Muscle of leg (tissue), 11 donors: ENCODE measurements around the gene MINDY3. TPM values are rescaled to one million over a fixed set of nuclear protein-coding genes. Genes with fewer than 3 reads are reported as not detected.
A peak's percentile ranks its signal among the peaks of the same experiment; 100 is the strongest.

ENCODE experiments used
- DNase-seq: peaks from one replicate; pipeline ENCODE4 v3.0.0; 2013
- H3K27ac ChIP-seq: one replicate; pipeline ENCODE4 v1.5.1; 2013; ENCODE audit warnings: mild to moderate bottlenecking, low read length, control low read depth
- H3K27me3 ChIP-seq: one replicate; pipeline ENCODE4 v1.6.1; 2013; ENCODE audit warnings: low read length; ENCODE audit not compliant: control insufficient read depth, insufficient read depth
- H3K36me3 ChIP-seq: one replicate; pipeline ENCODE4 v1.6.1; 2013; ENCODE audit warnings: low read length; ENCODE audit not compliant: control insufficient read depth, insufficient read depth
- H3K4me1 ChIP-seq: one replicate; pipeline ENCODE4 v1.6.1; 2013; ENCODE audit warnings: low read length; ENCODE audit not compliant: control insufficient read depth, insufficient read depth
- H3K4me3 ChIP-seq: one replicate; pipeline ENCODE4 v1.5.1; 2013; ENCODE audit warnings: low read length, control low read depth
- H3K9me3 ChIP-seq: replicated peaks from 2 replicates; pipeline ENCODE4 v1.6.1; 2013; ENCODE audit warnings: low read depth, low read length; ENCODE audit not compliant: control insufficient read depth
- WGBS: methylation state at CpG from one replicate; pipeline ENCODE4 v1.1.5; 2013; ENCODE audit warnings: missing lambda C conversion rate; ENCODE audit not compliant: insufficient coverage; 5-methylcytosine and 5-hydroxymethylcytosine counted together
- polyA plus RNA-seq, 8 donors: library from polyadenylated mRNA; unstranded; fragments of 120-200 nt; gene quantifications; one replicate each; pipeline versions ENCODE4 v1.2.1 to v1.2.3, GENCODE V29; 2013; ENCODE audit warnings: inconsistent platforms in 1 of 8, low replicate concordance in 1 of 8; ENCODE audit not compliant: insufficient read length in 8 of 8, insufficient read depth in 1 of 8
- total RNA-seq: library from RNA; stranded (reverse); fragments of 120-200 nt; gene quantifications from one replicate; pipeline ENCODE4 v1.2.4, GENCODE V29; 2013

MINDY3 gene
- total and polyA plus RNA-seq, 9 donors: 20.9 to 29.4 (median 24.5) TPM

- H3K4me3 ChIP-seq: no peak overlapping the region
- no peak overlapping the region for H3K27ac ChIP-seq
- no peaks in the 10 kb centered on the region for H3K4me1 ChIP-seq
- no peaks in the 10 kb centered on the region for H3K9me3 ChIP-seq
- DNase-seq: no peak
- no peaks in the 10 kb centered on the region for H3K27me3 ChIP-seq
- H3K36me3 ChIP-seq: no peaks in the 10 kb centered on the region
- no CpG with 5 or more reads among the region's 4 CpGs for WGBS
These were observed 16.6 kb downstream of the MINDY3 start for GRCh38 chr10:15843695-15844094.

DNA sequence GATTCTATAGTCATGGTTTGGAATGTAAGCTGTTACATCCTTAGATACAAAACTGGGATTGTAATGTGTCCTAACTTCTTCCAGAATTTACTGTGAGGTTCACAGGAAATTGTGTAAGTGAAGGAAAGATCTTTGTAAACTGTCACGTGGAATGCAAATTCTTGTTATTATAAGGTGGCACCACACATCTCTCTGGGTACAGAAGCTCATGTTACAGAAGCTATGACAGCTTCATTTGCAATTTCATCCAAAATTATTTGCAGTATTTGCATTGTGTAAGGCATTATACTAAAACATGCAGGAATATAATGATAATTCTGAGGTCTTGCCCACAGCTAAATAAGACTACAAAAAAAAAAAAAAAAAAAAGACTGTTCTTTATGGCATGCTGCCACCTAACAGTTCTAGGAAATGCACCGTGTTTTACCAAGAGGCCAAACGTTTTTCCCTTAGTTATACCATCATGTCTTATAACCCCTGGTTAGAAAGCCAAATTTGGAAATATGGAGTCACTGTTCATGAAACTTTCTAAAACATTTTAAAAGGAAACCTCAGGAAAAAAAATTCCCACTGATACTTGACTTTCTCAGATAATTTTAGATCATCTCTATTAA, 17.6 kb downstream of the MINDY3 start:
- no CpG with 5 or more reads among the region's 3 CpGs for WGBS
- no peak overlapping the region for H3K27ac ChIP-seq

DNA sequence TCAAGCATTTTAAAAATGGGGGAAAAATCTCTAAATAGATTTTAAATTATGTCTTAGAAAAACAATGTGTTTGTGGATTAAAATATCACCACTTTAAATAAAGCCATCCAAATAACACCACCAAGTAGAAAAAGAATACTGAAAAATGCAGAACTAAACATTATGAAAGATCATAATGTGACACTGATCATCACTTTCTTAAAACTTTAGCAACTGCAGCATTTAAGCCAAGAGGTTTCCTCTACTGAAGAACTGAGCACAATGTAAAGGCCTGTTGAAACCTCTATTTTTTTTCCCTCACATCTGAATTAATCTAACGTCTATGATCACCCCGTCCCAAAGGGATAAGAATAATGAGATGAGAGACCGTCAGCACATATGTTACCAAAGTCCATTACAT, 18.6 kb downstream of the MINDY3 start:
- Histone ChIP-seq H3K27me3 (no peaks in the 10 kb centered on the region), H3K27ac (no peak overlapping the region), H3K36me3 (no peaks in the 10 kb centered on the region), H3K4me1 (no peaks in the 10 kb centered on the region), H3K4me3 (no peak overlapping the region), H3K9me3 (no peaks in the 10 kb centered on the region)
- no CpG with 5 or more reads among the region's 3 CpGs for WGBS
- no peak for DNase-seq

More for the DNA sequence above, 17.6 kb downstream of the MINDY3 start:
- H3K36me3 ChIP-seq: no peaks in the 10 kb centered on the region
- no peaks in the 10 kb centered on the region for H3K4me1 ChIP-seq
- no peaks in the 10 kb centered on the region for H3K9me3 ChIP-seq
- H3K27me3 ChIP-seq: no peaks in the 10 kb centered on the region
- H3K4me3 ChIP-seq: no peak overlapping the region
- DNase-seq: no peak

DNA sequence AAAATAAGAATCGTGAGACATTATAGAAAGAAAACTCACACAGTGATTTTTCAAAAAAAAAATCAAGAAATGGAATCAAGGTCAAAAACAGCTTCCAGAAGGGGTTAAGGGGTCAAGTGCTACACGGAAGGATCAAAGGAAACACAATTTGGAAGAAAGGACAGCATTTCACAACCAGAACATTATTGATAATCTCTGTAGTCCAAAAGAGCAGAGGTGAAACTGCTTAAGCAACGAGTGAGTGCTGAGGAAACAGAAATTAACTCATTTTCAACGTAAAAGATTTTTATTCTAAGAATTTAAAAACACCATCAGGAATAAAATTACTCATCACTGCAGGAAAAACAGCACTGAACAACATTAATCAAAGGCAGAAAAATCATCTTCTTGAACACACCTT, 23.5 kb downstream of the MINDY3 start:
- Histone ChIP-seq H3K4me1 (no peaks in the 10 kb centered on the region), H3K4me3 (no peak overlapping the region), H3K9me3 (no peaks in the 10 kb centered on the region), H3K27ac (no peak overlapping the region), H3K27me3 (no peaks in the 10 kb centered on the region), H3K36me3 (peaks cover 7% of the 10 kb centered on the region)
- DNase-seq: no peak
- WGBS: no CpG with 5 or more reads among the region's 4 CpGs

GRCh38 chr10:15829495-15829894, 30.8 kb downstream of the MINDY3 start:
- Histone ChIP-seq H3K36me3 (peaks cover 12% of the 10 kb centered on the region), H3K4me1 (no peaks in the 10 kb centered on the region), H3K27me3 (no peaks in the 10 kb centered on the region), H3K27ac (no peak overlapping the region), H3K9me3 (no peaks in the 10 kb centered on the region), H3K4me3 (no peak overlapping the region)
- DNase-seq: no peak
- 88% methylated on average over 3 of the region's 4 CpGs for WGBS

DNA sequence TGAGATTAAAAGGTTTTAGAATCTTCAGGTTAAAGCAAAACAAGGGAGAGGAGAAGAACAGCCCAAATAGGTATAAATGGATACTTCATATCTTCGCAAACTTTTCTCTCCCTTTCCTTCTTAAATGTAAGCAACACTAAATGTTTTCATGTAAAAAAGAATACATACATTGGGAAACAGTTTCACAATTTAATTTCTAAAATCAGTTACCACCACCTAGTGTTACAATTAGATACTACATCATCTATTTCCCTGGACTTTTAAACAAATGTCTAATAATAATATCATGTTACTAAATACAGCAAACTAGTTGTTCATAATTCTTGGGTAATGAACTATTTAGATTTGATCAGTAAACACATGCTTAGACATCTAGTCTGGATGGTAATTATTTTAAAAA, 35.8 kb downstream of the MINDY3 start:
- H3K27ac ChIP-seq: no peak overlapping the region
- WGBS: no CpG with 5 or more reads among the region's 1 CpG
- H3K4me3 ChIP-seq: no peak overlapping the region
- H3K4me1 ChIP-seq: no peaks in the 10 kb centered on the region
- no peaks in the 10 kb centered on the region for H3K9me3 ChIP-seq
- peak; percentile 52 for DNase-seq
- no peaks in the 10 kb centered on the region for H3K27me3 ChIP-seq
- H3K36me3 ChIP-seq: peaks cover 10% of the 10 kb centered on the region

GRCh38 chr10:15822131-15822530, 38.2 kb downstream of the MINDY3 start:
- peaks cover 12% of the 10 kb centered on the region for H3K36me3 ChIP-seq
- no peaks in the 10 kb centered on the region for H3K9me3 ChIP-seq
- no peak overlapping the region for H3K4me3 ChIP-seq
- WGBS: 62% methylated on average over 2 of the region's 4 CpGs
- no peaks in the 10 kb centered on the region for H3K4me1 ChIP-seq
- no peak overlapping the region for H3K27ac ChIP-seq
- peak; percentile 61 for DNase-seq
- H3K27me3 ChIP-seq: no peaks in the 10 kb centered on the region

DNA sequence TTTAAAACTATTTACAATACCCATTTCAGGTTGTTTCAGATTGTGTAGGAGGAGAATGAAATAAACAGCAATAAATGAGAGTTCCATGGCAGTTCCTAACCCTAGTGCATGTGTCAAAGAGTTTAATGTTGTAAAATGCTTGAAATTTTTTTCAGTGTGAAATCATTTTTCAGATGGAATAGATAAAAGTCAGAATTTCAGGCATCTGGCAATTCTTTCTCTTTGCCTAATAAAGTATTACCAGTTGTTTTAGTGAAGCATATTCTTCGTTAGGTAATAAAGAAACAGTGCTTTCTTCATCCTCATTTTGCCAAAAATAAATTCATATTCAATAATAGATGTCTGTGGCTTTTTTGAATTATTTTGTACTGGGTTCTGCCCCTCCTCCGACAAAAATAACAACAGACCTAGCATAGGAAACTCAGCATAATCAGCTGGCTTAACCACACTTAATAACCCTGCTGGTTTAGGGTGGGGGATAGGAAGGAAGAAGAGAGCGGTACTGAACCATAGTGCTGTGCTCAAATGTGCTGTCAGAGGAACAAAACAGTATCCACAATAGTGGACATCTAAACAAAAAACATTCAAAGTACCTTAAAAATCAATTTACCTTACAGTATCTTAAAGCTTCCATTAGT, 39.1 kb downstream of the MINDY3 start:
- Histone ChIP-seq H3K36me3 (peaks cover 12% of the 10 kb centered on the region), H3K9me3 (no peaks in the 10 kb centered on the region), H3K27me3 (no peaks in the 10 kb centered on the region), H3K4me3 (no peak overlapping the region), H3K27ac (no peak overlapping the region), H3K4me1 (no peaks in the 10 kb centered on the region)
- DNase-seq: no peak
- WGBS: no CpG with 5 or more reads among the region's 3 CpGs

DNA sequence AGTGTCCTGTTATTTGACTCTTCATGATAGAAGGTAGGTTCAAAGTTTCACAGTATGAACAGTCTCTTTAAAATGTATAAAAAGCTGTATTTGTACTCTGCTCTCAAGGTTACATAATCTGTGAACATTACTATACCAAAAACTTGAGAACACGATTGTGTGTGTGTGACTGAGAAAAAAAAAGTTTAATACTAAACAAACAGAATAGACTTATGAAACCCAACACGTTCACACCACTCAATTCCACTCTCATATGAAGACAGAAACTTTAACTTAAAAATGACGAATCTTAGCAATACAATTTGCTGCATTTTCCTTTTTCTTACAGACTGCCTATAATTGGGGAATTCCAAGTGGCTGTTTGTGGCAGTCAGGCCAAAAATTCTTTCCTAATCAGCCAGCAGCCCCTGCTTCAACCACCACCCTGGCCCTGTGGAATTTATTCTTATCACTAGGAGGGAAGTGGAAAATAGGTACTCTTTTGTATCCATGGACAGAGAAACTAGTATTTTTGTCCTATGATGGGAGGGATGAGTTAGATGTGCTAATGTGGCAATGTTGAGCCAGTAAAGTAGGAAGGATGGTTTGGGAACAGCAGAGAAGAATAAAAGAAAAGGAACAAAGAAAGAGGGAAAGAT, 42.8 kb downstream of the MINDY3 start:
- H3K4me3 ChIP-seq: no peak overlapping the region
- no CpG with 5 or more reads among the region's 3 CpGs for WGBS
- no peaks in the 10 kb centered on the region for H3K9me3 ChIP-seq
- peaks cover 2% of the 10 kb centered on the region for H3K4me1 ChIP-seq
- H3K36me3 ChIP-seq: peaks cover 15% of the 10 kb centered on the region
- no peaks in the 10 kb centered on the region for H3K27me3 ChIP-seq
- H3K27ac ChIP-seq: no peak overlapping the region
- DNase-seq: no peak

DNA sequence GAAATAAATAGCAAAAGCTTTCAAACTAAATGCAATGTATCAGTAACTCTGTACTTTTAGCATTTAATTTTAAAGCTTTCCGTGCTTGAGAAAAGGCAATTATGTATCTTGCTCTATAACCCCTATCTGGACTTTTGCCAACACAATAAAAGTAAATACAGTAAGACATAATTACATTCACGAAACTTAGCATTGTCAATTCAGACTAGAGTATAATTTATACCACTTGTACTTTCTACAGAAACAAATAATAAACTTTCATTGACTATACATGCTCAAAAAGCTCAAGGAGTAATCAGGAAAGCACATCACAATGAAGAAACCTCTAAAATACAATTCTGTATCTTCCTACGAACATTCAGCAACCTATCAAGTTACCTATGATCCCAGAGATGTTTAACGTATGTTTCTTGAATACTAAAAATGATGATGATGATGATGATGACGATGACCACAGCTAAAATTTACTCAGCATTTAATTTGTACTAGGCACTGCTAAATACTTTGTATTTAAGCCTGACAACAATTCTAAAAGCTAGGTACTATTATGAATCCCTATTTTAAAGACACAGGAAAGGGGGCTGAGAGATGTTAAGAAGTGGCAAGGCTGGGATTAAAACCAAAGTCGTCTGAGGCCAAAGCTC, 44.9 kb downstream of the MINDY3 start:
- no peak for DNase-seq
- Histone ChIP-seq H3K9me3 (no peaks in the 10 kb centered on the region), H3K27me3 (no peaks in the 10 kb centered on the region), H3K36me3 (peaks cover 10% of the 10 kb centered on the region), H3K27ac (no peak overlapping the region), H3K4me1 (peaks cover 2% of the 10 kb centered on the region), H3K4me3 (no peak overlapping the region)
- WGBS: no CpG with 5 or more reads among the region's 6 CpGs
